Pancreas (tissue), 8 donors: Measurements from ENCODE around the gene UROS. TPM values are rescaled to one million over a fixed set of nuclear protein-coding genes. Genes with fewer than 3 reads are reported as not detected.

Experiments used
- microRNA-seq, 2 donors: library from miRNA; unstranded; fragments of <30 nt; microRNA quantifications; one replicate each; pipeline versions ENCODE4 to v1.1.0, GENCODE V29; 2019 to 2020
- polyA plus RNA-seq, 2 donors: library from polyadenylated mRNA; stranded (reverse); fragments of 200-250 nt; gene quantifications; one replicate each; pipeline ENCODE4 v1.2.3, GENCODE V29; 2013
- total RNA-seq, 6 donors: library from RNA; stranded (reverse); fragmentation: NEBNext Ultra II Directional in 4 of 6; extraction: Animal tissue kit (Norgen Biotek cat#: 25700) in 4 of 6; gene quantifications; one replicate each; pipeline versions ENCODE4 v1.2.1 to v1.2.4, GENCODE V29; 2021 to 2023
- donor health status: healthy with polysubstance abuse.
- donor health status: DM: no; HTN: no; CAD: no; lungs with moderate emphysema.
- donor health status: DM: no; HTN: no; CAD: no.
- donor health status: Bipolar disorder and iron deficiency.
- donor health status: DM: yes; HTN: yes; CAD: no.
- donor health status: DM: no; HTN: no; CAD: no.
- donor health status: DM: no; HTN: no; CAD: no.
- donor health status: DM: yes; HTN: yes; CAD: no.

UROS gene
- total and polyA plus RNA-seq, 8 donors: 12.8 to 34.4 (median 19.0) TPM

Small RNA genes lying within 50 kb of the gene (microRNA-seq; reads per million reads assigned to microRNA genes)
- 0 to 0.88 reads per million in 2 donors for gene MIR4484

Other genes starting within 250 kb of the UROS start
- not detected for gene TEX36, start 140.1 kb downstream of the UROS start, total RNA-seq
- gene TEX36, start 140.1 kb downstream of the UROS start, polyA plus RNA-seq: not detected
- 10 to 100 TPM; 10.1 to 19.9 (median 16.1) TPM for gene EDRF1, start 103.5 kb downstream of the UROS start, total RNA-seq
- gene EDRF1, start 103.5 kb downstream of the UROS start, polyA plus RNA-seq: 10 to 100 TPM; 24.2 to 25.3 TPM
- gene MMP21, start 47.4 kb downstream of the UROS start, total RNA-seq: under 1 TPM in 5 of 6 donors, not detected in 1; 0.12 to 0.22 (median 0.14) TPM
- gene MMP21, start 47.4 kb downstream of the UROS start, polyA plus RNA-seq: under 1 TPM; 0.19 to 0.35 TPM
- gene BCCIP, start 288 bp upstream of the UROS start, total RNA-seq: 10 to 100 TPM; 18.6 to 31.2 (median 25.3) TPM
- gene BCCIP, start 288 bp upstream of the UROS start, polyA plus RNA-seq: 10 to 100 TPM; 30.0 to 40.8 TPM
- gene DHX32, start 58.0 kb upstream of the UROS start, total RNA-seq: 10 to 100 TPM; 17.2 to 33.1 (median 24.9) TPM
- 10 to 100 TPM; 16.9 to 18.6 TPM for gene DHX32, start 58.0 kb upstream of the UROS start, polyA plus RNA-seq
- 1 to 10 TPM; 1.6 to 4.3 (median 2.3) TPM for gene FANK1, start 73.3 kb upstream of the UROS start, total RNA-seq
- gene FANK1, start 73.3 kb upstream of the UROS start, polyA plus RNA-seq: 10 to 100 TPM in 1 of 2 donors, 1 to 10 TPM in 1; 5.7 to 13.2 TPM